ENCODE measurements around the gene CRYGN. TPM values are rescaled to one million over a fixed set of nuclear protein-coding genes. Genes with fewer than 3 reads are reported as not detected.

CRYGN gene
- total RNA-seq, 1 donor from 2014 or later: not detected

- intact Hi-C loops (cut with micrococcal nuclease): no loop called here
Observed at GRCh38 chr7:151440799-151441445, 981 bp upstream of the CRYGN start.

GRCh38 chr7:151438864-151439601 lies 908 bp downstream of the CRYGN start:
- intact Hi-C loops (cut with micrococcal nuclease): no loop called here

GRCh38 chr7:151437866-151438516 lies 1.9 kb downstream of the CRYGN start:
- intact Hi-C loops (cut with micrococcal nuclease): no loop called here

GRCh38 chr7:151437159-151437553 lies 2.8 kb downstream of the CRYGN start:
- intact Hi-C loops (cut with micrococcal nuclease): no loop called here

- intact Hi-C loops (cut with micrococcal nuclease): no loop called here
Observed at GRCh38 chr7:151436446-151437158, 3.3 kb downstream of the CRYGN start.

- intact Hi-C loops (cut with micrococcal nuclease): no loop called here
Observed at GRCh38 chr7:151435971-151436370, 4.0 kb downstream of the CRYGN start.

GRCh38 chr7:151435103-151435916 lies 4.6 kb downstream of the CRYGN start:
- intact Hi-C loops (cut with micrococcal nuclease): no loop called here

- intact Hi-C loops (cut with micrococcal nuclease): no loop called here
Observed at GRCh38 chr7:151434549-151434948, 5.4 kb downstream of the CRYGN start.

- intact Hi-C loops (cut with micrococcal nuclease): no loop called here
Observed at GRCh38 chr7:151433721-151434400, 6.1 kb downstream of the CRYGN start.

- intact Hi-C loops (cut with micrococcal nuclease): no loop called here
Observed at GRCh38 chr7:151432658-151433521, 7.1 kb downstream of the CRYGN start.

- intact Hi-C loops (cut with micrococcal nuclease): no loop called here
Observed at GRCh38 chr7:151431768-151432311, 8.1 kb downstream of the CRYGN start.

- intact Hi-C loops (cut with micrococcal nuclease): no loop called here
Observed at GRCh38 chr7:151431281-151431767, 8.6 kb downstream of the CRYGN start.

- intact Hi-C loops (cut with micrococcal nuclease): loop anchor here (1.0 kb wide), 1 partner anchor 62 kb away; no protein-coding TSS in a partner anchor
Observed at GRCh38 chr7:151430391-151431205, 9.3 kb downstream of the CRYGN start.

- intact Hi-C loops (cut with micrococcal nuclease): loop anchor here (1.0 kb wide), 1 partner anchor 61 kb away; no protein-coding TSS in a partner anchor
Observed at GRCh38 chr7:151429560-151430331, 10.2 kb downstream of the CRYGN start.

GRCh38 chr7:151429237-151429559 lies 10.7 kb downstream of the CRYGN start:
- intact Hi-C loops (cut with micrococcal nuclease): no loop called here

- intact Hi-C loops (cut with micrococcal nuclease): no loop called here
Observed at GRCh38 chr7:151428378-151429236, 11.3 kb downstream of the CRYGN start.

Data from T-helper 2 cell treated with Interferon-gamma antibody and Interleukin-4, amounts not matched to agents 100 ng/mL and 5 ng/mL, for 36 hours (primary cell).